PFSK-1 (cell line): ENCODE data around the gene RPS6KA4.

Source experiments
- POLR2AphosphoS5 ChIP-seq: IDR thresholded peaks from 2 replicates; pipeline ENCODE4 v1.6.1; 2012; ENCODE audit warnings: low read depth, mild to moderate bottlenecking, control low read depth, low read length, moderate library complexity
- SIN3A ChIP-seq: IDR thresholded peaks from 2 replicates; pipeline ENCODE4 v1.6.1; 2012; ENCODE audit warnings: mild to moderate bottlenecking, low read length, moderate library complexity, borderline replicate concordance; ENCODE audit not compliant: insufficient read depth
- TAF1 ChIP-seq: IDR thresholded peaks from 2 replicates; pipeline ENCODE4 v1.6.1; 2012; ENCODE audit warnings: low read length, control low read depth, borderline replicate concordance; ENCODE audit not compliant: insufficient read depth
- TF ChIP-seq, protein P1 (sequence below), 2 experiments: IDR thresholded peaks; 2 replicates each; pipeline versions ENCODE4 v1.6.1 to v1.8.0; 2011 to 2012; ENCODE audit warnings: low read depth in 2 of 2, low read length in 2 of 2, control low read depth in 1 of 2, inconsistent platforms in 1 of 2, mild to moderate bottlenecking in 1 of 2, moderate library complexity in 1 of 2; ENCODE audit not compliant: insufficient read depth in 1 of 2

DNA sequence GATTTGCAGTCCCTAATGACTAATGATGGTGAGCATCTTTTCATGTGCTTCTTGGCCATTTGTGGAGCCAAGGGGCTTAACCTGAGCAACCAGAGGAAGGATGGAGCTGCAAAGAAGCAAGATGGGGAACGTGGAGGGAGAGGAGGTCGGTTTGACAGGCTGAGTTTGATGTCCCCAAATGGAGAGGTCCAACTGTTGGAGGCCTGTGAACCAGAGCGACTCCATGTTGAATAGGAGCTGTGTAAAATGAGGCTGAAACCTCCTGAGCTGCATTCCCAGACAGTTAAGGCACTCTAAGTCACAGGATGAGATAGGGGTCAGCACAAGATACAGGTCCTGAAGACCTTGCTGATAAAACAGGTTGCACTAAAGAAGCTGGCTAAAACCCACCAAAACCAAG is 54.5 kb downstream of the RPS6KA4 start:
- TF ChIP-seq, protein P1, sequence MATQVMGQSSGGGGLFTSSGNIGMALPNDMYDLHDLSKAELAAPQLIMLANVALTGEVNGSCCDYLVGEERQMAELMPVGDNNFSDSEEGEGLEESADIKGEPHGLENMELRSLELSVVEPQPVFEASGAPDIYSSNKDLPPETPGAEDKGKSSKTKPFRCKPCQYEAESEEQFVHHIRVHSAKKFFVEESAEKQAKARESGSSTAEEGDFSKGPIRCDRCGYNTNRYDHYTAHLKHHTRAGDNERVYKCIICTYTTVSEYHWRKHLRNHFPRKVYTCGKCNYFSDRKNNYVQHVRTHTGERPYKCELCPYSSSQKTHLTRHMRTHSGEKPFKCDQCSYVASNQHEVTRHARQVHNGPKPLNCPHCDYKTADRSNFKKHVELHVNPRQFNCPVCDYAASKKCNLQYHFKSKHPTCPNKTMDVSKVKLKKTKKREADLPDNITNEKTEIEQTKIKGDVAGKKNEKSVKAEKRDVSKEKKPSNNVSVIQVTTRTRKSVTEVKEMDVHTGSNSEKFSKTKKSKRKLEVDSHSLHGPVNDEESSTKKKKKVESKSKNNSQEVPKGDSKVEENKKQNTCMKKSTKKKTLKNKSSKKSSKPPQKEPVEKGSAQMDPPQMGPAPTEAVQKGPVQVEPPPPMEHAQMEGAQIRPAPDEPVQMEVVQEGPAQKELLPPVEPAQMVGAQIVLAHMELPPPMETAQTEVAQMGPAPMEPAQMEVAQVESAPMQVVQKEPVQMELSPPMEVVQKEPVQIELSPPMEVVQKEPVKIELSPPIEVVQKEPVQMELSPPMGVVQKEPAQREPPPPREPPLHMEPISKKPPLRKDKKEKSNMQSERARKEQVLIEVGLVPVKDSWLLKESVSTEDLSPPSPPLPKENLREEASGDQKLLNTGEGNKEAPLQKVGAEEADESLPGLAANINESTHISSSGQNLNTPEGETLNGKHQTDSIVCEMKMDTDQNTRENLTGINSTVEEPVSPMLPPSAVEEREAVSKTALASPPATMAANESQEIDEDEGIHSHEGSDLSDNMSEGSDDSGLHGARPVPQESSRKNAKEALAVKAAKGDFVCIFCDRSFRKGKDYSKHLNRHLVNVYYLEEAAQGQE (IDR thresholded peaks at IDR 0.05; ENCODE audit: insufficient read depth in 1 of 2, low read depth in 2 of 2, low read length in 2 of 2): no peak
- TF ChIP-seq POLR2AphosphoS5: no peak
- no peak for TF ChIP-seq SIN3A
- no peak for TF ChIP-seq TAF1
